Upper lobe of right lung (tissue), 1 donor: ENCODE results near the gene PTPN4. TPM values are rescaled to one million over a fixed set of nuclear protein-coding genes. Genes with fewer than 3 reads are reported as not detected.
A peak's percentile ranks its signal among the peaks of the same experiment; 100 is the strongest.
"Not testable (repeated sequence)": the region's sequence is repeated elsewhere in the genome, so short reads cannot be mapped to it uniquely, and the experiment has no call there.

Experiments used
- ATAC-seq: fragments of 200-7000 bp; cut with Tn5 transposase; one replicate; pipeline ENCODE4 v1.9.1; 2020; ENCODE audit warnings: mild to moderate bottlenecking, moderate library complexity
- DNase-seq: peaks from one replicate; pipeline ENCODE4 v3.0.0-alpha.2; 2020
- H3K27ac ChIP-seq: fragments of 200-600 bp; one replicate; pipeline ENCODE4 v1.8.0; 2022
- H3K27me3 ChIP-seq: fragments of 200-600 bp; one replicate; pipeline ENCODE4 v1.8.0; 2022; ENCODE audit warnings: mild to moderate bottlenecking
- H3K36me3 ChIP-seq: fragments of 200-600 bp; one replicate; pipeline ENCODE4 v1.8.0; 2022
- H3K4me1 ChIP-seq: fragments of 200-600 bp; one replicate; pipeline ENCODE4 v1.8.0; 2022
- H3K4me3 ChIP-seq: fragments of 200-600 bp; one replicate; pipeline ENCODE4 v1.8.0; 2022; ENCODE audit warnings: mild to moderate bottlenecking
- H3K9me3 ChIP-seq: fragments of 200-600 bp; one replicate; pipeline ENCODE4 v1.8.0; 2022
- CTCF ChIP-seq: fragments of 200-600 bp; IDR thresholded peaks from one replicate; pipeline ENCODE4 v1.8.0; 2022; ENCODE audit warnings: antibody characterized with exemption
- intact Hi-C: fragments of 100-400 bp; cut with DNase I; formaldehyde crosslinking; loops from one replicate; pipeline ENCODE4 v1.11.0; 2022
- total RNA-seq: library from RNA; stranded (reverse); fragmentation: NEBNext Ultra II Directional; extraction: Animal tissue kit (Norgen Biotek cat#: 25700); gene quantifications from one replicate; pipeline ENCODE4 v1.2.1, GENCODE V29; 2021
- donor health status: DM: no; HTN: yes; CAD: no; lungs with severe emphysema.

Gene PTPN4
- total RNA-seq, 1 donor from 2014 or later = 45.4 TPM

GRCh38 chr2:120014226-120014980 lies 254.7 kb downstream of the PTPN4 start:
- no peak for TF ChIP-seq CTCF
- DNase-seq = no peak
- H3K27ac ChIP-seq = no peak overlapping the region
- peak; percentile 24 for ATAC-seq
- intact Hi-C loops = no loop called here
- H3K4me3 ChIP-seq = peak overlapping the region; percentile 85
- no peaks in the 10 kb centered on the region for H3K9me3 ChIP-seq
- no peaks in the 10 kb centered on the region for H3K27me3 ChIP-seq
- H3K4me1 ChIP-seq = peaks cover 5% of the 10 kb centered on the region
- no peaks in the 10 kb centered on the region for H3K36me3 ChIP-seq

DNA sequence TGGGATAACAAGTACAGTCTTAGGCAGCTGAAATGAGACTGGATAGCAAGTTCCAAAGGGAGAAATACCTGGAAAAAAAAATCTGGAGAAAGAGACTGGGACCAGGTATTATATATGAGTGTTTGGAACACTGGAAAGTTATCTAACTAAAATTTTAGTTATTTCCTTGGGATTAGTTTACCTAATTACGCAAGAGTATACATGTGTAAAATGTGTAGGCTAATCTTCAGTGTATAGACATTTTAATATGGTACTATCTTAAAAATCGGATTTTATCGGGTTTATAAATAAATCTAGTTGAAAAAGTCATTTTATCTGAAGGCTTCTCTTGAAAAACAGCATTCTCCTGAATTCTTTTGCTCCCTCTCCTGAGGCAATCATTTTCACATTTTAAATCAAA lies 257.1 kb downstream of the PTPN4 start:
- H3K36me3 ChIP-seq = no peaks in the 10 kb centered on the region
- no peak for TF ChIP-seq CTCF
- no peak overlapping the region for H3K4me3 ChIP-seq
- no peaks in the 10 kb centered on the region for H3K9me3 ChIP-seq
- ATAC-seq (no peak), DNase-seq (no peak)
- no peaks in the 10 kb centered on the region for H3K27me3 ChIP-seq
- no peak overlapping the region for H3K27ac ChIP-seq
- H3K4me1 ChIP-seq = peaks cover 5% of the 10 kb centered on the region
- intact Hi-C loops = no loop called here

DNA sequence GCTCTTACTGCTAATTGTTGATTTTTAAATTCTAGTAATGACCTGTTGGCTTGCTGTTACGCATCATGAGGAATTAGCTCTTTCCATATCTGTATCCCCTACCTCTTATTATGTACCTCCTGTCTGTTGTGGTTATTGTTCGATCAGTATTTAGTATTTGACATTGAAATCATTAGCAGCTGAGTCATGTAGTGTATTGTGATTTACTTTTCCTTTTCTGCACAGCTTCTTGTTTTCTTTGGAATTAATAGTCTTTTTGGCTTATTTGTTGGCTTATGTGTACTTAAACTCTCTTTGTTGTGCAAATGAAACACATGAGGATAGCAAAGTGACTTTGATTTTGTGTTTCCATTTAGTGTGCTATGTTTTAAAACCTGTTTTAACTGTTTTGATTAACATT lies 257.5 kb downstream of the PTPN4 start:
- Histone ChIP-seq H3K9me3 (no peaks in the 10 kb centered on the region), H3K36me3 (no peaks in the 10 kb centered on the region), H3K27me3 (no peaks in the 10 kb centered on the region), H3K4me3 (no peak overlapping the region), H3K27ac (no peak overlapping the region), H3K4me1 (peaks cover 3% of the 10 kb centered on the region)
- intact Hi-C loops = no loop called here
- DNase-seq = no peak
- no peak for ATAC-seq
- no peak for TF ChIP-seq CTCF

DNA sequence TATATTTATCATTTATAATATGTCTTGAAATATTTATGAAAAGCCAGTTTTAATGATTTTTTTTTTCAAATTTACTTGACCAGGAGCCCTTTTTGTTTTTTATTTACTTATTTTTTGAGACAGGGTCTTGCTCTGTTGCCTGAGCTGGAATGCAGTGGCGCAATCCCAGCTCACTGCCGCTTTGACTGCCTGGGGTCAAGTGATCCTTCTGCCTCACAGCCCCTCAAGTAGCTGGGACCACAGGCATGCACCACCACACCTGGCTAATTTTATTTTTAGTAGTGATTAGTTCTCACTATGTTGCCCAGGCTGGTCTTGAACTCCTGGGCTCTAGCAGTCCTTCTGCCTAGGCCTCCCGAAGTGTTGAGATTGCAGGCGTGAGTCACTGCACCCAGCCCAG lies 258.8 kb downstream of the PTPN4 start:
- no peaks in the 10 kb centered on the region for H3K27me3 ChIP-seq
- H3K36me3 ChIP-seq = no peaks in the 10 kb centered on the region
- H3K27ac ChIP-seq = no peak overlapping the region
- no peak overlapping the region for H3K4me3 ChIP-seq
- DNase-seq (no peak), ATAC-seq (peak; percentile 55)
- H3K4me1 ChIP-seq = no peaks in the 10 kb centered on the region
- no peak for TF ChIP-seq CTCF
- intact Hi-C loops = no loop called here
- no peaks in the 10 kb centered on the region for H3K9me3 ChIP-seq

GRCh38 chr2:120020554-120020953 lies 260.8 kb downstream of the PTPN4 start:
- Histone ChIP-seq H3K36me3 (no peaks in the 10 kb centered on the region), H3K27me3 (no peaks in the 10 kb centered on the region), H3K27ac (no peak overlapping the region), H3K9me3 (no peaks in the 10 kb centered on the region), H3K4me3 (no peak overlapping the region), H3K4me1 (no peaks in the 10 kb centered on the region)
- intact Hi-C loops = no loop called here
- DNase-seq (no peak), ATAC-seq (no peak)
- no peak for TF ChIP-seq CTCF

DNA sequence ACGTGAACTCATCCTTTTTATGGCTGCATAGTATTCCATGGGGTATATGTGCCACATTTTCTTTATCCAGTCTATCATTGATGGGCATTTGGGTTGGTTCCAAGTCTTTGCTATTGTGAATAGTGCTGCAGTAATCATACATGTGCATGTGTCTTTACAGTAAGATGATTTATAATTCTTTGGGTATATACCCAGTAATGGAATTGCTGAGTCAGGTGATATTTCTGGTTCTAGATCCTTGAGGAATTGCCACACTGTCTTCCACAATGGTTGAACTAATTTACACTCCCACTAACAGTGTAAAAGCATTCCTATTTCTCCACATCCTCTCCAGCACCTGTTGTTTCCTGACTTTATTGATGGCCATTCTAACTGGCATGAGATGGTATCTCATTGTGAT lies 262.8 kb downstream of the PTPN4 start:
- DNase-seq, H3K36me3 ChIP-seq, H3K27ac ChIP-seq, H3K4me3 ChIP-seq, H3K9me3 ChIP-seq, H3K27me3 ChIP-seq, intact Hi-C loops, H3K4me1 ChIP-seq, ATAC-seq: not testable (repeated sequence)
